Muscle layer of duodenum (tissue), 2 donors: ENCODE results near the gene DCAF4.

ENCODE experiments used
- H3K27ac ChIP-seq: one replicate; pipeline ENCODE4 v1.7.0; 2013; ENCODE audit warnings: mild to moderate bottlenecking, low read length
- H3K27me3 ChIP-seq: one replicate; pipeline ENCODE4 v1.7.0; 2013; ENCODE audit warnings: low read depth, mild to moderate bottlenecking, control low read depth, low read length
- H3K36me3 ChIP-seq, 2 donors: one replicate each; pipeline ENCODE4 v1.7.0; 2013; ENCODE audit warnings: low read length in 2 of 2, control low read depth in 1 of 2, mild to moderate bottlenecking in 1 of 2; ENCODE audit not compliant: insufficient read depth in 2 of 2, control insufficient read depth in 1 of 2
- H3K4me1 ChIP-seq, 2 donors: one replicate each; pipeline ENCODE4 v1.7.0; 2013; ENCODE audit warnings: low read length in 2 of 2, mild to moderate bottlenecking in 2 of 2, control low read depth in 1 of 2, moderate library complexity in 1 of 2; ENCODE audit not compliant: insufficient read depth in 2 of 2, control insufficient read depth in 1 of 2
- H3K4me3 ChIP-seq, 2 donors: one replicate each; pipeline ENCODE4 v1.7.0; 2013; ENCODE audit warnings: low read length in 2 of 2, low read depth in 1 of 2, mild to moderate bottlenecking in 1 of 2
- H3K9me3 ChIP-seq, 2 donors: one replicate each; pipeline ENCODE4 v1.7.0; 2013; ENCODE audit warnings: low read length in 2 of 2, control low read depth in 1 of 2, mild to moderate bottlenecking in 1 of 2; ENCODE audit not compliant: control insufficient read depth in 1 of 2
- donor health status: healthy.

Gene DCAF4

DNA sequence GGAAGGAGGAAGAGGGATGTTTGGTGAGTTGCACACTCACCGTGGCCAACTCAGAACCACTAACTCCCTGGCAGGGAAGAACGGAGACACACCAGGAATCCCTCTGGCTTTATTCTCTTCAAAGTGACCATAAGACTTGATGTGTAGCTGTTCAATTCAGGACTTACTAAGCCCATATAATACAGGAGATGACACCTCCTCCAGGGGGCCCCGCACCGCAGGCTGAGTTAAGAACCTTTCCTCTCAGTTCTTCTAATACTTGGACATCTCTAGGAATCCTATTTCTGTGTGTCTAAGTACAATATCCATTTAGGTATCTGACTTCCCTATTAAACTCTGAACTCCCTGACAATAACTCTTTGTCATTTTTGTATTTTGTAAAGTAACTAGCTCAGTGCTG lies 49.5 kb downstream of the DCAF4 start:
- H3K27me3 ChIP-seq, result no peaks in the 10 kb centered on the region

DNA sequence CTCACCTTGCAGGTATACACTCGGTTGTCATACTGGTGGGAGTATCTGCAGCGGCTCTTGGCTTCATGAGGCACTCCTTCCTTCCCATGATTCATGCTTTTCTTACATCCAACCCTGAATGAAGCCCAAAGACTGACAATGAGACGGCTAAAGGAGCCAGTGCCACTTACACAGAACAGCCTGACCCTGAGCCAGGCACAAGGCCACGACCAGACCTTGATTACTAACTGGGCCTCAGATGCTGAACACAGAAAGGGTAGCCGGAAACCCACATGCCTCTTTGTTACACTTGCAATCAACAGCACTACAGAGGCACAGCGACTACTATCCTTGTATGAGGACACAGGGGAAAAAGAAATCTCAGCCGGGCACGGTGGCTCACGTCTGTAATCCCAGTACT lies 52.6 kb downstream of the DCAF4 start:
- Histone ChIP-seq H3K27me3 (no peaks in the 10 kb centered on the region), H3K4me3 (no peak overlapping the region), H3K27ac (no peak overlapping the region), H3K9me3 (no peaks in the 10 kb centered on the region), H3K36me3 (peaks cover 46 to 65% of the 10 kb centered on the region in 2 donors), H3K4me1 (no peaks in the 10 kb centered on the region)

More for the DNA sequence above, 49.5 kb downstream of the DCAF4 start:
- no peaks in the 10 kb centered on the region for H3K4me1 ChIP-seq
- H3K4me3 ChIP-seq, result no peak overlapping the region
- no peak overlapping the region for H3K27ac ChIP-seq
- H3K36me3 ChIP-seq, result peaks cover 46 to 78% of the 10 kb centered on the region in 2 donors
- no peaks in the 10 kb centered on the region for H3K9me3 ChIP-seq

DNA sequence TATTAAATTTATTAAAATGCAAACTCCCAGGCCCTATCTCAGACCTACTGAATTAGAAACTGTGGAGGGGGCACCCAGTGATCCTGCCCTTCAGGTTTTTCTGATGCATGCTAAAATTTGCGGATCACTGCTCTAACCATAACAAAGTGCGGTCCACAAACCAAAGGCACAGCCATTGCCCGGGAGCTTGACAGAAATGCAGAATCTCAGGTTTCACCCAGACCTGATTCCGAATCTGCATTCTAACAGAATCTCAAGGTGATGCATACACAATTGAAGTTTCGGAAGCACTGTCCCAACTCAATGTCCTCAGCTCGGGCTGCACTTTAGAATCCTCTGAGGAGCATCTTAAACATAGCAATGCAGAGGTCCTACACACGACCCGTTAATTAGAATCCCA lies 54.6 kb downstream of the DCAF4 start:
- H3K9me3 ChIP-seq, result no peaks in the 10 kb centered on the region
- peaks cover 26 to 50% of the 10 kb centered on the region in 2 donors for H3K36me3 ChIP-seq
- no peak overlapping the region for H3K4me3 ChIP-seq
- H3K4me1 ChIP-seq, result no peaks in the 10 kb centered on the region
- no peaks in the 10 kb centered on the region for H3K27me3 ChIP-seq
- H3K27ac ChIP-seq, result no peak overlapping the region

DNA sequence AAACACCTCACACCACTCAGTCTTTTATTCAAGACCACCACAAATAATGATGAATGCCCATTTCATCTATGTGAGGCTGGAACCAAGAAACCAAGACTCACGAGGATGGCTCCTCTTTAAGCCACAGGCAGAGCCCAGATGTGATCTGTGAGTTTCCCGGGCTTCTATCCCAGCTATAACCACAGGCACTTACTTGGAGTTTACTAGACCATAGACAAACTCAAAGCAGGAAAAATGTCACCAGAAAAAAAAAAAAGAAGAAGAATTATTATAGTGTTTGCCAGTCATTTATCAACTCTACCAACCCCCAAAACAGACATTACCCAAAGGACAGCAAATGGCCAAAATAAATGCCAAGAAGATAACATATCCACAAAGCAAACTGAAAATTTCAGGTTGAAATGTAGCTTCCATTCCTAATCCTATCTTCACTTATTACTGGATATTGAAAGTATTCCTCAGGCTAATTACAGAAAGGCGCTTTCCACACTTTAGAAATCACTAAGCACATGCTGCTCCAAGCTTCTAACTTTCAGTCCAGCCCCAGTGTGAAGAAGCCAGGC lies 56.0 kb downstream of the DCAF4 start:
- H3K36me3 ChIP-seq, result peaks cover 24 to 56% of the 10 kb centered on the region in 2 donors
- H3K4me1 ChIP-seq, result no peaks in the 10 kb centered on the region
- H3K9me3 ChIP-seq, result no peaks in the 10 kb centered on the region
- H3K4me3 ChIP-seq, result no peak overlapping the region
- H3K27ac ChIP-seq, result no peak overlapping the region
- H3K27me3 ChIP-seq, result no peaks in the 10 kb centered on the region

- Histone ChIP-seq H3K27ac (no peak overlapping the region), H3K9me3 (no peaks in the 10 kb centered on the region), H3K4me1 (no peaks in the 10 kb centered on the region), H3K36me3 (peaks cover 16 to 40% of the 10 kb centered on the region in 2 donors), H3K4me3 (no peak overlapping the region), H3K27me3 (no peaks in the 10 kb centered on the region)
Observed at GRCh38 chr14:72986214-72986613, 60.0 kb downstream of the DCAF4 start.

DNA sequence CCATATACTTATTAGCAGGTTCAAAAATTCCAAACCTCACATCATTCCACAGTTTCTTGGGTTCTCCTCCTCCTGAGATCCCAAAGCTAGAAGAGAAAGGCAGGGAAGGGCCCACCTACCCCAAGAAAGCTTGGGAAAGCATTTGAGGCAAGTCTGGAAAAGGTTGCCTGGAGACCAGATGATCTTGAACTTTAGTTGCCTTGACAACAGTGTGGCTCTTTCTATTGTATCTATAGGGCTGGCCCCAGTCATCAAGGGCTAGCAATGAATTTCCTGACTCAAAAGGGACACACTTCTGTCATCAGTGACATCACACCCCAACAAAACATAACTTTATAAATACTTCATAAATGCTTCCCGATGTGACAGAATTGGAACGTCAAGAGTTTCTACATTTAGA lies 60.6 kb downstream of the DCAF4 start:
- Histone ChIP-seq H3K27me3 (no peaks in the 10 kb centered on the region), H3K4me3 (no peak overlapping the region), H3K4me1 (no peaks in the 10 kb centered on the region), H3K27ac (no peak overlapping the region), H3K36me3 (peaks cover 14 to 39% of the 10 kb centered on the region in 2 donors), H3K9me3 (no peaks in the 10 kb centered on the region)

DNA sequence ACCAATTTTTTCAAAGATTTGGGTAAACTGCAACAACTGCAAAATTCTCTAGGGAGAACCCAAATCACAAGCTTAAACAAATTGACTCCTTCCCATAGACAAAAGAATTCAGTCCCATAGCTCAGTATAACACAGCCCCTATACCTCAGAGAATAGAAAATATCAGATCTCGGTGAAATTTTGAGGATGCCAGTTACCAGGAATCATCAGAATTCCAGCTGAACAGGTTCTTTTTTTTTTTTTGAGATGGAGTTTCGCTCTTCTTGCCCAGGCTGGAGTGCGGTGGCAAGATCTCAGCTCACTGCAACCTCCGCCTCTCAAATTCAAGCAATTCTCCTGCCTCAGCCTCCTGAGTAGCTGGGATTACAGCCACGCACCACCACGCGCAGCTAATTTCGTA lies 63.9 kb downstream of the DCAF4 start:
- Histone ChIP-seq H3K9me3 (no peaks in the 10 kb centered on the region), H3K36me3 (peaks cover 20 to 46% of the 10 kb centered on the region in 2 donors), H3K27me3 (no peaks in the 10 kb centered on the region), H3K4me3 (no peak overlapping the region), H3K4me1 (no peaks in the 10 kb centered on the region), H3K27ac (no peak overlapping the region)

GRCh38 chr14:72996916-72997315 lies 70.7 kb downstream of the DCAF4 start:
- Histone ChIP-seq H3K4me1 (no peaks in the 10 kb centered on the region), H3K4me3 (no peak overlapping the region), H3K27me3 (no peaks in the 10 kb centered on the region), H3K36me3 (peaks cover 27 to 45% of the 10 kb centered on the region in 2 donors), H3K9me3 (no peaks in the 10 kb centered on the region), H3K27ac (no peak overlapping the region)

- Histone ChIP-seq H3K27ac (no peak overlapping the region), H3K27me3 (no peaks in the 10 kb centered on the region), H3K9me3 (no peaks in the 10 kb centered on the region), H3K4me3 (no peak overlapping the region), H3K36me3 (peaks cover 20 to 35% of the 10 kb centered on the region in 2 donors), H3K4me1 (no peaks in the 10 kb centered on the region)
Observed at GRCh38 chr14:72998252-72998903, 72.1 kb downstream of the DCAF4 start.

DNA sequence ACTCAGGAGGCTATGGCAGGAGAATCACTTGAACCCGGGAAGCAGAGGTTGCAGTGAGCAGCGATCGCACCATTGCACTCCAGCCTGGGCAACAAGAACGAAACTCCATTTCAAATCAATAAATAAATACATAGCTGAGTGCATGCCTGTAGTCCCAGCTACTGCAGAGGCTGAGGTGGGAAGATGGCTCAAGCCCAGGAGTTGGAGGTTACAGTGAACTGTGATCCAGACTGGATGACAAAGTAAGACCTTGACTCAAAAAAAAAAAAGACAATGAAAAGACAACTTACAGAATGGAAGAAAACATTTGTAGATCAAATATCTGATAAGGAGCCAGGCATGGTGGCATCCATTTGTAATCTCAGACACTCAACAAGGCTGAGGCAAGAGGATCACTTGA lies 73.1 kb downstream of the DCAF4 start:
- H3K27ac ChIP-seq, result no peak overlapping the region
- no peaks in the 10 kb centered on the region for H3K27me3 ChIP-seq
- no peak overlapping the region for H3K4me3 ChIP-seq
- no peaks in the 10 kb centered on the region for H3K4me1 ChIP-seq
- H3K9me3 ChIP-seq, result no peaks in the 10 kb centered on the region
- peaks cover 20 to 34% of the 10 kb centered on the region in 2 donors for H3K36me3 ChIP-seq

- Histone ChIP-seq H3K9me3 (no peaks in the 10 kb centered on the region), H3K27ac (no peak overlapping the region), H3K4me1 (no peaks in the 10 kb centered on the region), H3K27me3 (no peaks in the 10 kb centered on the region), H3K36me3 (peaks cover 22 to 30% of the 10 kb centered on the region in 2 donors), H3K4me3 (no peak overlapping the region)
Observed at GRCh38 chr14:73000073-73000472, 73.8 kb downstream of the DCAF4 start.

DNA sequence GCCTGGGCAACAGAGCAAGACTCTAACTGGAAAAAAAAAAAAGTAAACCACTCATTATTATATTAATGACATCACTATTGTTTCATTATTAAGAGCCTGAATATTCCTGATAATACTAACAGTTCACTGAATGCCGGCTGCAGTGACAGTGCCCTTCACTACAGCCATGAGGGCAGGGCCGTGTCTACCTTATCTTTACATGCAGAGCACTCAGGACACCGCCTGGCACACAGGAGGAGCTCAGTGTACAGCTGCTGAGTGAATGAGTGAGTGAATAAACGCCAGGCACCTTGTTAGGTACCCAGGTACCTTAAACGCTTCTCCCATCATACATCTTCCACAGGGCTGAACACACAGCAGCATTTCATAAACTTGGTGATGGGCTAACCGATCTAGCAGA lies 77.4 kb downstream of the DCAF4 start:
- H3K4me3 ChIP-seq, result no peak overlapping the region
- H3K27me3 ChIP-seq, result no peaks in the 10 kb centered on the region
- H3K4me1 ChIP-seq, result no peaks in the 10 kb centered on the region
- peaks cover 5 to 6% of the 10 kb centered on the region in 2 donors for H3K36me3 ChIP-seq
- H3K9me3 ChIP-seq, result no peaks in the 10 kb centered on the region
- H3K27ac ChIP-seq, result no peak overlapping the region
